Sigmoid colon (tissue), 7 donors: ENCODE data around the gene SLC2A6. TPM values are rescaled to one million over a fixed set of nuclear protein-coding genes. Genes with fewer than 3 reads are reported as not detected.

Source experiments
- DNase-seq: peaks from one replicate; pipeline ENCODE4 v3.0.0-alpha.2; 2019
- H3K27ac ChIP-seq, 4 donors: fragments of 200-600 bp; sonication (generic); one replicate each; pipeline ENCODE4 v1.5.1; 2016 to 2019; ENCODE audit warnings: mild to moderate bottlenecking in 1 of 4
- H3K27me3 ChIP-seq, 3 donors: fragments of 200-600 bp; sonication (generic); one replicate each; pipeline ENCODE4 v1.5.1; 2019; ENCODE audit warnings: mild to moderate bottlenecking in 1 of 3
- H3K36me3 ChIP-seq, 4 donors: fragments of 200-600 bp; sonication (generic); one replicate each; pipeline ENCODE4 v1.5.1; 2016 to 2019
- H3K4me1 ChIP-seq, 4 donors: fragments of 200-600 bp; sonication (generic); one replicate each; pipeline ENCODE4 v1.5.1; 2017 to 2019
- H3K4me3 ChIP-seq, 4 donors: fragments of 200-600 bp; sonication (generic); one replicate each; pipeline ENCODE4 v1.5.1; 2017 to 2019; ENCODE audit warnings: mild to moderate bottlenecking in 2 of 4, moderate library complexity in 1 of 4
- H3K9me3 ChIP-seq, 4 donors: fragments of 200-600 bp in 3 of 4; sonication (generic) in 3 of 4; one replicate each; pipeline versions ENCODE4 v1.5.1 to v1.6.1; 2013 to 2019
- CTCF ChIP-seq, 4 experiments: fragments of 450-650 bp in 3 of 4; fragments of 200-600 bp in 1 of 4; IDR thresholded peaks; one replicate each; pipeline ENCODE4 v1.5.1; 2016 to 2019; ENCODE audit warnings: antibody characterized with exemption in 4 of 4, mild to moderate bottlenecking in 3 of 4, moderate library complexity in 2 of 4
- EP300 ChIP-seq, 4 donors: sonication (generic); formaldehyde crosslinking; IDR thresholded peaks; one replicate each; pipeline ENCODE4 v1.6.1; 2017; ENCODE audit warnings: antibody characterized with exemption in 4 of 4
- POLR2A ChIP-seq, 2 donors: fragments of 450-650 bp; IDR thresholded peaks; one replicate each; pipeline ENCODE4 v1.6.1; 2016; ENCODE audit warnings: antibody characterized with exemption in 2 of 2, mild to moderate bottlenecking in 2 of 2, moderate library complexity in 2 of 2
- POLR2AphosphoS5 ChIP-seq, 4 donors: sonication (generic); formaldehyde crosslinking; IDR thresholded peaks; one replicate each; pipeline ENCODE4 v1.6.1; 2017; ENCODE audit warnings: antibody characterized with exemption in 4 of 4
- WGBS, 2 donors: extraction: QIAGEN DNeasy Blood & Tissue Kit; methylation state at CpG; one replicate each; pipeline ENCODE4 v1.1.7; 2013; 5-methylcytosine and 5-hydroxymethylcytosine counted together
- intact Hi-C: fragments of 100-400 bp; cut with DNase I; formaldehyde crosslinking; loops from one replicate; pipeline ENCODE4 v1.15.1; 2023
- polyA plus RNA-seq, 3 donors: library from polyadenylated mRNA; stranded (reverse); fragments of 200-250 nt; gene quantifications; one replicate each; pipeline ENCODE4 v1.2.3, GENCODE V29; 2013
- total RNA-seq, 4 donors: library from RNA; depleted of rRNA; stranded (reverse); fragments of >200 nt; gene quantifications; one replicate each; pipeline ENCODE4 v1.1.0, GENCODE V29; 2016
- donor health status: healthy with polysubstance abuse.
- donor health status: Bipolar disorder and iron deficiency.
- donor health status: healthy.

Gene SLC2A6
- total and polyA plus RNA-seq, 7 donors: 1.2 to 8.2 (median 1.8) TPM

- H3K27ac ChIP-seq: no peak overlapping the region
- H3K4me1 ChIP-seq: no peaks in the 10 kb centered on the region
- TF ChIP-seq CTCF (IDR thresholded peaks at IDR 0.05): no peak
- TF ChIP-seq POLR2AphosphoS5 (IDR thresholded peaks at IDR 0.05): no peak
- no peak for TF ChIP-seq EP300 (IDR thresholded peaks at IDR 0.05)
- no peak for TF ChIP-seq POLR2A (IDR thresholded peaks at IDR 0.05)
- no peaks in the 10 kb centered on the region for H3K9me3 ChIP-seq
- no peak overlapping the region for H3K4me3 ChIP-seq
- no peaks in the 10 kb centered on the region for H3K27me3 ChIP-seq
- 45 to 82% methylated on average over 12 of the region's 12 CpGs for WGBS, 2 donors
- intact Hi-C loops: no loop called here
- no peak for DNase-seq
- no peaks in the 10 kb centered on the region for H3K36me3 ChIP-seq
Measured at GRCh38 chr9:133449760-133450159, 29.1 kb downstream of the SLC2A6 start.

DNA sequence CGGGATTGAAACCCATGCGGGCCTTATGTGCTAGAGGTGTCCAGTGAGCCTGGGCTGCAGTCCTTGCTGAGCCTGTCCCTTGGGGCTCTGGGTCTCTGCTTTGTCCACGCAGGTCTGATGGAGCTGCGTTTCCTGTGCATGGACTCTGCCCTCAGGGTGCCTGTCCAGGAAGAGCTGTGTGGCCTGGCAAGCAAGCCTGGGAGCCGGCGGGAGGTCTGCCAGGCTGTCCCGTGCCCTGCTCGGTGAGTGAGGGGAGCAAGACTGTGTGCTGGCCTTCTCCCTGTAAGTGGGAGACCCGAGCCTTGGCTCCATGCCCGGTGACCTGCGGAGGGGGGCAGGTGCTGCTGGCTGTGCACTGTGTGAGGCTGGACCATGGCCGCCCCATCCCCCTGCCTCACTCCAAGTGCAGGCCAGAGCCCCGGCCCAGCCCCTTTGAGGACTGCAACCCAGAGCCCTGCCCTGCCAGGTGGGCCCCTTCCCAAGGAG, 30.4 kb downstream of the SLC2A6 start:
- Histone ChIP-seq H3K4me3 (no peak overlapping the region), H3K4me1 (no peaks in the 10 kb centered on the region), H3K27ac (no peak overlapping the region), H3K27me3 (no peaks in the 10 kb centered on the region), H3K9me3 (no peaks in the 10 kb centered on the region), H3K36me3 (no peaks in the 10 kb centered on the region)
- TF ChIP-seq EP300 (IDR thresholded peaks at IDR 0.05) (no peak), CTCF (IDR thresholded peaks at IDR 0.05) (no peak), POLR2AphosphoS5 (IDR thresholded peaks at IDR 0.05) (no peak), POLR2A (IDR thresholded peaks at IDR 0.05) (no peak)
- no peak for DNase-seq
- intact Hi-C loops: no loop called here
- 62 to 85% methylated on average over 13 of the region's 13 CpGs for WGBS, 2 donors

GRCh38 chr9:133445293-133445969, 33.5 kb downstream of the SLC2A6 start:
- H3K27ac ChIP-seq: no peak overlapping the region
- no peak for TF ChIP-seq CTCF (IDR thresholded peaks at IDR 0.05)
- TF ChIP-seq POLR2A (IDR thresholded peaks at IDR 0.05): no peak
- no peak for TF ChIP-seq EP300 (IDR thresholded peaks at IDR 0.05)
- no peak for TF ChIP-seq POLR2AphosphoS5 (IDR thresholded peaks at IDR 0.05)
- H3K36me3 ChIP-seq: no peaks in the 10 kb centered on the region
- no peaks in the 10 kb centered on the region for H3K4me1 ChIP-seq
- no peaks in the 10 kb centered on the region for H3K27me3 ChIP-seq
- no peak for DNase-seq
- H3K9me3 ChIP-seq: no peaks in the 10 kb centered on the region
- intact Hi-C loops: no loop called here
- 83 to 86% methylated on average over 23 of the region's 23 CpGs for WGBS, 2 donors
- H3K4me3 ChIP-seq: no peak overlapping the region

DNA sequence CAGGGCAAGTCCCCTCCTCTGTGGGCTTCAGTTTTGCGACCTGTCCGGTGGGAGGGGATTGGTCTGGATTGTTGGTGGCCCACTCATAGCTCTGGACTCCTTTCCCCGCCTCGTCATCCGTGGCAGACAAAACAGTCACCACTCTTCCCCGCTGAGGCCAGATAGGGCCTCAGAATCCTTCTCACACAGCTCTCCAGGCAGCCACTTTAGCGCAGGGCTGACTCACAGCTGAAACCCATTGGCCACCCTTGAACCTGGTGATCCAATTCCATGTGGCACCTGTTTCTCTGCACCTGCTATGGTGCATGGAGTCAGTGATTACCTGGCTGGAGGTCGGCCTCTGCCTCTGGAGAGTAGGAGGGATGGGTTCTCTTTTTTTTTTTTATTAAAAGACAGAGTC, 34.9 kb downstream of the SLC2A6 start:
- Histone ChIP-seq H3K9me3 (no peaks in the 10 kb centered on the region), H3K4me1 (no peaks in the 10 kb centered on the region)

More for the DNA sequence above, 34.9 kb downstream of the SLC2A6 start:
- WGBS, 2 donors: 86 to 87% methylated on average over 8 of the region's 8 CpGs
- Histone ChIP-seq H3K27me3 (no peaks in the 10 kb centered on the region), H3K4me3 (no peak overlapping the region), H3K36me3 (no peaks in the 10 kb centered on the region), H3K27ac (no peak overlapping the region)
- TF ChIP-seq POLR2A (IDR thresholded peaks at IDR 0.05): no peak
- TF ChIP-seq CTCF (IDR thresholded peaks at IDR 0.05): no peak
- TF ChIP-seq EP300 (IDR thresholded peaks at IDR 0.05): no peak
- no peak for TF ChIP-seq POLR2AphosphoS5 (IDR thresholded peaks at IDR 0.05)
- intact Hi-C loops: no loop called here
- no peak for DNase-seq
